Liver (tissue), 3 donors: ENCODE data around the gene FFAR1.

Source experiments
- CTCF ChIP-seq: fragments of 150-350 bp; IDR thresholded peaks from 2 replicates; pipeline ENCODE4 v1.5.1; 2017; ENCODE audit warnings: improper control_type of control experiment, low read depth, low read length; ENCODE audit not compliant: missing input control
- EGR1 ChIP-seq, 2 donors: IDR thresholded peaks; 2 replicates each; pipeline ENCODE4 v1.6.1; 2016 to 2018; ENCODE audit warnings: antibody characterized with exemption in 2 of 2, low read depth in 2 of 2
- donor health status: healthy.
- donor health status: healthy.

GRCh38 chr19:35354898-35355297, 7.2 kb downstream of the FFAR1 start:
- TF ChIP-seq CTCF = no peak
- TF ChIP-seq EGR1 (IDR thresholded peaks at IDR 0.05; ENCODE audit: low read depth in 2 of 2) = no peak
